Neural cell (in vitro differentiated cells): ENCODE measurements around the gene WDHD1. TPM values are rescaled to one million over a fixed set of nuclear protein-coding genes. Genes with fewer than 3 reads are reported as not detected.

Source experiments
- H2AFZ ChIP-seq: fragments of 200-600, 300-800 bp; sonication (generic), shearing (Covaris generic); 2 replicates; pipeline ENCODE4 v1.6.0; 2014; ENCODE audit warnings: low read depth, mild to moderate bottlenecking, antibody characterized with exemption, low read length, moderate library complexity
- H3F3A ChIP-seq: fragments of 200-600 bp; shearing (Covaris generic); 2 replicates; pipeline ENCODE4 v1.6.1; 2016; ENCODE audit warnings: mild to moderate bottlenecking, moderate library complexity, mixed read lengths, antibody characterized with exemption, low read length; ENCODE audit not compliant: insufficient read depth, poor library complexity, severe bottlenecking
- H3K27ac ChIP-seq: fragments of 200-600, 300-800 bp; sonication (generic), shearing (Covaris generic); 2 replicates; pipeline ENCODE4 v1.5.1; 2014; ENCODE audit warnings: mild to moderate bottlenecking, low read length, moderate library complexity
- H3K27me3 ChIP-seq: fragments of 300-800, 200-600 bp; sonication (generic), shearing (Covaris generic); 2 replicates; pipeline ENCODE4 v1.6.0; 2014; ENCODE audit warnings: mild to moderate bottlenecking, low read depth, low read length, moderate library complexity; ENCODE audit not compliant: insufficient read depth
- H3K36me3 ChIP-seq: fragments of 300-800, 200-600 bp; sonication (generic), shearing (Covaris generic); 2 replicates; pipeline ENCODE4 v1.5.1; 2014; ENCODE audit warnings: mild to moderate bottlenecking, antibody characterized with exemption, low read length, moderate library complexity; ENCODE audit not compliant: insufficient read depth
- H3K4me2 ChIP-seq: fragments of 300-800, 200-600 bp; sonication (generic), shearing (Covaris generic); 2 replicates; pipeline ENCODE4 v1.6.0; 2014; ENCODE audit warnings: mild to moderate bottlenecking, low read length
- H3K4me3 ChIP-seq: fragments of 300-800, 200-600 bp; sonication (generic), shearing (Covaris generic); 2 replicates; pipeline ENCODE4 v1.5.1; 2014; ENCODE audit warnings: mild to moderate bottlenecking, low read length, moderate library complexity
- H3K79me2 ChIP-seq: fragments of 200-600 bp; shearing (Covaris generic); replicated peaks from 2 replicates; pipeline ENCODE4 v1.6.0; 2014; ENCODE audit warnings: mild to moderate bottlenecking, low read length, moderate library complexity; ENCODE audit not compliant: insufficient read depth
- H3K9ac ChIP-seq: fragments of 300-800, 200-600 bp; sonication (generic), shearing (Covaris generic); 2 replicates; pipeline ENCODE4 v1.6.1; 2016; ENCODE audit warnings: mild to moderate bottlenecking, low read length, mixed read lengths
- H3K9me2 ChIP-seq: fragments of 200-600 bp; shearing (Covaris generic); 2 replicates; pipeline ENCODE4 v1.6.1; 2016; ENCODE audit warnings: mild to moderate bottlenecking, low read length, mixed read lengths; ENCODE audit not compliant: insufficient read depth
- H3K9me3 ChIP-seq: fragments of 200-600, 300-800 bp; sonication (generic), shearing (Covaris generic); 2 replicates; pipeline ENCODE4 v1.6.1; 2016; ENCODE audit warnings: mild to moderate bottlenecking, mixed run types, low read length, moderate library complexity, mixed read lengths
- H4K20me1 ChIP-seq: fragments of 200-600 bp; shearing (Covaris generic); 2 replicates; pipeline ENCODE4 v1.6.1; 2016; ENCODE audit warnings: mild to moderate bottlenecking, mixed run types; ENCODE audit not compliant: insufficient read depth
- CTCF ChIP-seq: fragments of 450-650 bp; IDR thresholded peaks from 2 replicates; pipeline ENCODE4 v1.5.1; 2014; ENCODE audit warnings: antibody characterized with exemption, mild to moderate bottlenecking, moderate library complexity; ENCODE audit not compliant: poor library complexity, severe bottlenecking
- EP300 ChIP-seq: fragments of 450-650 bp; conservative IDR thresholded peaks from 2 replicates; pipeline ENCODE4 v1.6.1; 2014; ENCODE audit warnings: antibody characterized with exemption, mild to moderate bottlenecking, moderate library complexity; ENCODE audit not compliant: poor library complexity, severe bottlenecking
- EZH2 ChIP-seq: fragments of 200-600, 300-800 bp; shearing (Covaris generic), sonication (generic); IDR thresholded peaks from 2 replicates; pipeline ENCODE4 v1.6.1; 2014; ENCODE audit warnings: antibody characterized with exemption, low read length, borderline replicate concordance, mild to moderate bottlenecking; ENCODE audit not compliant: insufficient read depth, poor library complexity, severe bottlenecking
- MXI1 ChIP-seq: fragments of 450-650 bp; conservative IDR thresholded peaks from 2 replicates; pipeline ENCODE4 v1.6.1; 2014; ENCODE audit warnings: antibody characterized with exemption, mild to moderate bottlenecking; ENCODE audit not compliant: poor library complexity, severe bottlenecking
- POLR2AphosphoS5 ChIP-seq: IDR thresholded peaks from 2 replicates; pipeline ENCODE4 v1.6.1; 2012
- RAD21 ChIP-seq: fragments of 450-650 bp; conservative IDR thresholded peaks from 2 replicates; pipeline ENCODE4 v1.6.1; 2014; ENCODE audit warnings: antibody characterized with exemption, mild to moderate bottlenecking, moderate library complexity
- SMC3 ChIP-seq: fragments of 450-650 bp; conservative IDR thresholded peaks from 2 replicates; pipeline ENCODE4 v1.6.1; 2014; ENCODE audit warnings: antibody characterized with exemption, mild to moderate bottlenecking, moderate library complexity; ENCODE audit not compliant: poor library complexity
- TAF1 ChIP-seq: IDR thresholded peaks from 2 replicates; pipeline ENCODE4 v1.6.1; 2012; ENCODE audit warnings: low read depth
- polyA plus RNA-seq: library from polyadenylated mRNA; depleted of rRNA; stranded (reverse); fragments of >200 nt; gene quantifications from 2 replicates; pipeline ENCODE4 v1.2.3, GENCODE V29; 2014
- TF ChIP-seq, protein P1 (sequence below): IDR thresholded peaks from 2 replicates; pipeline ENCODE4 v1.6.1; 2012; ENCODE audit warnings: borderline replicate concordance

Gene WDHD1
- polyA plus RNA-seq, 1 donor from 2014 or later = 8.0 TPM

GRCh38 chr14:54931101-54931500 lies 95.8 kb downstream of the WDHD1 start:
- Histone ChIP-seq H3K4me3 (no peak overlapping the region), H3K79me2 (no peaks in the 10 kb centered on the region), H4K20me1 (no peaks in the 10 kb centered on the region), H2AFZ (no peak overlapping the region), H3F3A (no peaks in the 10 kb centered on the region), H3K27ac (no peak overlapping the region), H3K9me3 (no peaks in the 10 kb centered on the region), H3K9ac (no peak overlapping the region), H3K27me3 (no peaks in the 10 kb centered on the region), H3K4me2 (no peak overlapping the region), H3K9me2 (no peaks in the 10 kb centered on the region), H3K36me3 (no peaks in the 10 kb centered on the region)
- TF ChIP-seq MXI1 (no peak), TAF1 (no peak), POLR2AphosphoS5 (no peak), RAD21 (no peak), EP300 (no peak), CTCF (no peak), EZH2 (no peak), SMC3 (no peak)
- TF ChIP-seq, protein P1, sequence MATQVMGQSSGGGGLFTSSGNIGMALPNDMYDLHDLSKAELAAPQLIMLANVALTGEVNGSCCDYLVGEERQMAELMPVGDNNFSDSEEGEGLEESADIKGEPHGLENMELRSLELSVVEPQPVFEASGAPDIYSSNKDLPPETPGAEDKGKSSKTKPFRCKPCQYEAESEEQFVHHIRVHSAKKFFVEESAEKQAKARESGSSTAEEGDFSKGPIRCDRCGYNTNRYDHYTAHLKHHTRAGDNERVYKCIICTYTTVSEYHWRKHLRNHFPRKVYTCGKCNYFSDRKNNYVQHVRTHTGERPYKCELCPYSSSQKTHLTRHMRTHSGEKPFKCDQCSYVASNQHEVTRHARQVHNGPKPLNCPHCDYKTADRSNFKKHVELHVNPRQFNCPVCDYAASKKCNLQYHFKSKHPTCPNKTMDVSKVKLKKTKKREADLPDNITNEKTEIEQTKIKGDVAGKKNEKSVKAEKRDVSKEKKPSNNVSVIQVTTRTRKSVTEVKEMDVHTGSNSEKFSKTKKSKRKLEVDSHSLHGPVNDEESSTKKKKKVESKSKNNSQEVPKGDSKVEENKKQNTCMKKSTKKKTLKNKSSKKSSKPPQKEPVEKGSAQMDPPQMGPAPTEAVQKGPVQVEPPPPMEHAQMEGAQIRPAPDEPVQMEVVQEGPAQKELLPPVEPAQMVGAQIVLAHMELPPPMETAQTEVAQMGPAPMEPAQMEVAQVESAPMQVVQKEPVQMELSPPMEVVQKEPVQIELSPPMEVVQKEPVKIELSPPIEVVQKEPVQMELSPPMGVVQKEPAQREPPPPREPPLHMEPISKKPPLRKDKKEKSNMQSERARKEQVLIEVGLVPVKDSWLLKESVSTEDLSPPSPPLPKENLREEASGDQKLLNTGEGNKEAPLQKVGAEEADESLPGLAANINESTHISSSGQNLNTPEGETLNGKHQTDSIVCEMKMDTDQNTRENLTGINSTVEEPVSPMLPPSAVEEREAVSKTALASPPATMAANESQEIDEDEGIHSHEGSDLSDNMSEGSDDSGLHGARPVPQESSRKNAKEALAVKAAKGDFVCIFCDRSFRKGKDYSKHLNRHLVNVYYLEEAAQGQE = no peak

GRCh38 chr14:54929556-54929955 lies 97.3 kb downstream of the WDHD1 start:
- TF ChIP-seq CTCF (no peak), RAD21 (no peak), SMC3 (no peak), MXI1 (no peak), EP300 (no peak), TAF1 (no peak)
- Histone ChIP-seq H3K79me2 (no peaks in the 10 kb centered on the region), H3K4me2 (no peak overlapping the region), H3K4me3 (no peak overlapping the region), H3K9ac (no peak overlapping the region), H3K27ac (no peak overlapping the region), H4K20me1 (no peaks in the 10 kb centered on the region), H3K36me3 (no peaks in the 10 kb centered on the region), H3K9me3 (no peaks in the 10 kb centered on the region), H3F3A (no peaks in the 10 kb centered on the region), H3K9me2 (no peaks in the 10 kb centered on the region), H3K27me3 (no peaks in the 10 kb centered on the region), H2AFZ (no peak overlapping the region)
